ENCODE measurements around the gene GAB2.

DNA sequence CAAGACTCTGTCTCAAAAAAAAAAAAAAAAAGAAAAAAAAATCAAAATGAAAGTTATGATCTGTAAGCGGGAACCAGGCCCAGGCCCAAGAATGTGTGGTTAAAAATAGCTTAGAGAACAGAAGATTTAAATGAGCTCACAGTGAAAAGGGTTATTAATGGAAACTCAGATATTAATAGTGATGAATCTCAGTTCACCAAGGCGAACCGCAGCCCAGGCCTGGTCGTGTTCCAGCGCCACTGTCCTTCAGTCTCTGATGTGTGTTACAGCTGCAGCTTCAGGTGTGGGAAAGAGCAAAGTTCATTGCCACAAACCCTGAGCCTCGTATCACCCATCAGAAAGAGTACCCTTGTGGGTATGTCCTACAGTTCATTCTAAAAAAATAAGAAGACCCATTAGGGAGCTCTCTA lies 107.1 kb downstream of the GAB2 start:
- TF ChIP-seq POLR2A (IDR thresholded peaks at IDR 0.05; ENCODE audit: low read length) (no peak), GATA1 (IDR thresholded peaks at IDR 0.05; ENCODE audit: low read depth, low read length) (no peak)

Data from erythroblast (primary cell).